NCI-H1694 (cell line): ENCODE measurements around the gene DMD.

Experiments used
- DNase-seq: peaks from one replicate; lab custom pipeline; 2025; lab: John Stamatoyannopoulos, UW

DMD gene

GRCh38 chrX:31279359-31279758 is 1932.0 kb downstream of the DMD start:
- no peak for DNase-seq

GRCh38 chrX:31272472-31272775 is 1938.9 kb downstream of the DMD start:
- DNase-seq, result no peak

GRCh38 chrX:31271615-31272471 is 1939.5 kb downstream of the DMD start:
- no peak for DNase-seq

GRCh38 chrX:31269914-31270313 is 1941.4 kb downstream of the DMD start:
- DNase-seq, result no peak

- DNase-seq, result no peak
Observed at GRCh38 chrX:31268359-31268758, 1943.0 kb downstream of the DMD start.

GRCh38 chrX:31266203-31267076 is 1944.9 kb downstream of the DMD start:
- no peak for DNase-seq

GRCh38 chrX:31265383-31265782 is 1946.0 kb downstream of the DMD start:
- DNase-seq, result no peak

- no peak for DNase-seq
Observed at GRCh38 chrX:31260351-31260750, 1951.0 kb downstream of the DMD start.

- DNase-seq, result no peak
Observed at GRCh38 chrX:31258166-31258565, 1953.2 kb downstream of the DMD start.

- DNase-seq, result no peak
Observed at GRCh38 chrX:31255310-31256033, 1955.9 kb downstream of the DMD start.

- no peak for DNase-seq
Observed at GRCh38 chrX:31252133-31252532, 1959.2 kb downstream of the DMD start.

GRCh38 chrX:31251336-31251735 is 1960.0 kb downstream of the DMD start:
- no peak for DNase-seq

GRCh38 chrX:31245714-31246113 is 1965.6 kb downstream of the DMD start:
- no peak for DNase-seq

- DNase-seq, result no peak
Observed at GRCh38 chrX:31243804-31244203, 1967.5 kb downstream of the DMD start.

GRCh38 chrX:31240982-31241381 is 1970.4 kb downstream of the DMD start:
- no peak for DNase-seq

GRCh38 chrX:31237189-31237588 is 1974.2 kb downstream of the DMD start:
- no peak for DNase-seq

GRCh38 chrX:31236231-31236630 is 1975.1 kb downstream of the DMD start:
- DNase-seq, result no peak

- no peak for DNase-seq
Observed at GRCh38 chrX:31233941-31234496, 1977.3 kb downstream of the DMD start.

GRCh38 chrX:31232506-31232905 is 1978.8 kb downstream of the DMD start:
- DNase-seq, result no peak

GRCh38 chrX:31228909-31229308 is 1982.4 kb downstream of the DMD start:
- no peak for DNase-seq

- no peak for DNase-seq
Observed at GRCh38 chrX:31228415-31228832, 1982.9 kb downstream of the DMD start.

- no peak for DNase-seq
Observed at GRCh38 chrX:31227250-31227649, 1984.1 kb downstream of the DMD start.
